Esophagus mucosa (tissue), 1 donor: Measurements from ENCODE around the gene KIF26B. TPM values are rescaled to one million over a fixed set of nuclear protein-coding genes. Genes with fewer than 3 reads are reported as not detected.

ENCODE experiments used
- ATAC-seq: fragments of 200-7000 bp; cut with Tn5 transposase; one replicate; pipeline ENCODE4 v1.9.1; 2020
- total RNA-seq: library from RNA; stranded (reverse); gene quantifications from one replicate; pipeline ENCODE4 v1.2.4, GENCODE V29; 2023
- donor health status: DM: yes; HTN: yes; CAD: no.

Gene KIF26B
- total RNA-seq, 1 donor from 2014 or later, result 0.56 TPM

DNA sequence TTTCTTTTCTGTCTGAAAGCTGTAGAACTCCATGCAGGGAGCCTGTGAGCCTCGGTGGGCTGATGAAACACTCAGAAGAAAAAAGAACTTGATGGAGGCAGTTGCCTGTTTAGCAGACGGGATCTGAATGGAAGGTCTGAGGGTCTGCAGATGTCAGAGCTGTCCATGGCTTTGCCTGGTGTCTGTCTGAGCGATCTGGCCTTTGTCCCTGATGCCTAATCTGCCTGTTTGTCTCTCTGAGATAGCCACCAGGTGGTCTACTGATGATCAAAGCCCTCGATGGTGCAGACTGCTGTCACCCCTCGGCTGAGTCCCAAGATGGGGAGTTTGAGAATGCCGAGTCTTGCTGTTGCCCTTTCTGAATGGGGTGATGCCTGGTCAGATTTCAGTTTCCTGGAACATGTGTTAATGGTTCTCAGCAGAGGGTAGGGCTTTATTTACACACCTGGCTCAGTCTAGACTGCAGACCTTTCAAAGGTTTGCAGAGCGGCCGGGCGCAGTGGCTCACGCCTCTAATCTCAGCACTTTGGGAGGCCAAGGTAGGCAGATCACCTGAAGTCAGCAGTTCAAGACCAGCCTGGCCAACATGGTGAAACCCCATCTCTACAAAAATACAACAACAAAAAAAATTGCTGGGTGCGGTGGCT is 90.4 kb downstream of the KIF26B start:
- ATAC-seq, result no peak

DNA sequence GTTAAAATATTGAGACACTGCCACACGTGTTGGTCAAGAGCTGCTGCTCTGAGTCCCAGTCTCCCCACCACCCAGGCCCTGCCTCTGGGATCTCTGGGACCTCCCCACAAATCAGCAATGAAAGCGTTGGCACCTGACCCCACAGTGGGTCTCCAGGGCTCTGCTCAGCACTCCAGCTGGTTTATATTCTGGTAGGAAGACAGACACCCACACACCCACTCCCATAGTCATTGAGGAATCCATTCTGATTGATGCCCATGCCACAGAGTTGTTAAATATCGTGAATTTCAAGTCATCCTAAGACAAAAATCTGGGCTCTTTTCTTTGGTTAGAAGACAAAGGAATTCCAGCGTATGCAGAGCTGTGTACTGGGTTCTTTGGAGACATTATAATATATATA is 91.6 kb downstream of the KIF26B start:
- no peak for ATAC-seq

DNA sequence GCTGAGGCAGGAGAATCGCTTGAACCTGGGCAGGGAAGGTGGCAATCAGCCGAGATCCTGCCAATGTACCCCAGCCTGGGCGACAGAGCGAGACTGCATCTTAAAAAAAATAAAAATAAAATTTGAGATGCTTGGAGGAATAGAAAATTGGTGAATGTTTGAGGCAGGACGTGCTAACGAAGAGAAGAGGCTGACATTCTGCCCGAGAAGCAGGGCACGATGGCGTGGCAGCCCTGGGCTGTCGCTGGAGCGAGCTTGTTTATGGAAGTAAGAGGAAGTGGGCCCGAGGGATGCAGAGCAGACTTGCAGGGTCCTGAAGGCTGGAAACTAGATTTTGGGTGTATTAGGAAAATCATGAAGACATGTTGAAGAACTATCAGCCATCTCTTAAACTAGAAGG is 92.6 kb downstream of the KIF26B start:
- no peak for ATAC-seq

DNA sequence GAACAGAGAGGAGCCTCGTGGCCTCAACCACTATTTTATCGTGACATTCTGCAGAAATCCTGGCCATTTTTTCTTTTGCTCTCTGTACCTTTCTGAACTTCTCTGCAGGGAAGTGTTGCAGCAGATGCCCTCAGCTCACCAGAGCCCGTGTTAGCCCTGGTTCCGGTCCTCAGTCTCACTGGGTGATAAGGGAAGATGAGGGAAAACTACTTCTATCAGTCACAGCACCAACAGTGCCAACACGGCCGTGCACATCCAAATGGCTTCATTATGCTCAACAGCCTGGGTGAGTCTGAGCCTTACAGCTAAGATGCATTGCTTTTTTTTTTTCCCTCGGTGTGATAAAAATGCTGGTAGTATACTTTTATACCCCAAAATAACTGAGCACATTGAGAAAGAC is 93.0 kb downstream of the KIF26B start:
- ATAC-seq, result no peak

DNA sequence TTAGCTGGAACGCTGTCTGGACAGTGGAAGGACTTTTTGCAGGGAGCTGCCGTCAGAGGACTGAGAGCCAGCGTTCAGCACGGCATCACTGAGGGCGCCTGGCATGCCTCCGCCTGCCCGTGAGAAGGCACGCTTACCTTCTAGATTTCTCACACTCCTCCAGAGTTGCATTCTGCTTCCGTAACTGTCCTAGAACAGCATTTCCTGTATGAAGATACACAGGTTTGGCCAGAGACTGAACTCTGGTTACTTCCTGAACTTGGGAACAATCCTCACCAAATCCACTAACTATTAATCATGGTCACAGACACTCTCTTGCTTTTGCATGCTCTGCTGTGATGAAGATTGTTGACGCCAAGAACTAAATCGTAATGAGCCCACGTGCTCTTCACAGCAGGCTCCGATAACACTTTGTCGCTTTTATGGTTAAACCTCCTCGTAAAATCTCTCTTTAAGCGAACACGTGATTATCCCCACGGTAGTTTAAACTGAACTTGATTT is 93.5 kb downstream of the KIF26B start:
- no peak for ATAC-seq

DNA sequence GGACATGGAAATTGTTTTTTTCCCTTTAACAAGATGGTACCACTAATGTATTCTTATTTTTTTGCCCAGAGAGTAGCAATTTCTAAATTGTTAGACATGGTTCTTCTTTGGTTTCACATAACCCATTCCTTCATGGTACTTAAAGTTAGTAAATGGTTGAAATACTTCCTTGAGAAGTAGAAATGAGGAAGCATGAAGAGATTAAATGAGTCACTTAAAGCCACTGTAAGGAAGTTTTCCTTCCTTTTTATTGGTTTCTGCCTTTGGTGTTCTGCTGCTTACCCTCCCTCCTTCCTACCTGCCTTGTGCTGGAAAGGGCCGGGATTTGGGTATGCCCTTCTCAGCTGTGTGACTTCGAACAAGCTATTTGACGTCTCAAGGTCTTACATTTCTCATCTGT is 101.0 kb downstream of the KIF26B start:
- no peak for ATAC-seq

DNA sequence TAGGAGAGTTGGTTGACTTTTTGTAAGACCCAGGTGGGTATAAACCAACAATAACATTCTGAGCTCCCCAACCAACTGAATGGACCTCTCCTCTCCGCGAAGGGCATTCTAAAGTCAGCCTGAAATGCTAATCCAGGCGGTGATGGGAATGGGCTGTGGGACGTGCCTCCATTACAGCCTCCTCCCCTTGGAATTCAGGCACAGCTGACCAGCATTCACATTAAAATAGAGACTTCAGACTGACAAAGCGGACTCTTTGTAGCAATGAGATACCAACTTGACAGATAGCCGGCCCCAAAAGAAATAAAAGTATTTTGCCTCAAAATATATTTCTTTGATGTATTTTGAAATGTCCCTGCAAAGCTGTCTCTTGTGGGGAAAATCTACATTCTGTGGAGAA is 101.7 kb downstream of the KIF26B start:
- no peak for ATAC-seq

DNA sequence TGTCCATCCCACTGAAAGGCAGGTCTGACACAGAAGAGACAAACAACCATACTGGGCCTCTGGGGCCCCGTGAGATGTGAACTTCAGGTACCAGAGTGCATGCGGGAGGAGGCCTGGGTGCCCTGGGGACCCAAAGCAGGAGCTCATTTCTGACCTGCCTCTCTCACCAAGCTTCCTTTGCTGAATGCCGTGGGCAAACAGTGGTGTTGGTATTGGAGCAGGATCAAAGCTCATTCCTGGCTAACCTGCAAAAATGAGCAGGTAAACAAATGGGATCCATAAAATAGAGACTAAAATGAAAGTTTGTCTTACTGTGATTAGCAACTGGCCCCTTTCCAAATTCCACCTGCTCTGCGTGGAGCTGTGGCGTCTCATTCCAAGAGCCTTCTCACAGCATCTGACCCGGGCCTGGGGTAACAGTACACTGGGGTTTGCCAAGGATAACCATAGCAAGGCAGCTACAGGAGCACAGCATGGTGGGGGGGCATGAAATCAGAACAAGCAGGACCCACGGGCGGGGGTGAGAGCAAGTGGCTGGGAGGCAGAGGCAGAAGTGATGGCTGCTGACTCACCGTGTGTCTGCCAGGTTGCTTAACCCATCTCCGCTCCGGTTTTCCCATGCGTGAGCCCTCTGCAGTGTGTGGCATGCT is 103.6 kb downstream of the KIF26B start:
- peak; percentile 63 for ATAC-seq

DNA sequence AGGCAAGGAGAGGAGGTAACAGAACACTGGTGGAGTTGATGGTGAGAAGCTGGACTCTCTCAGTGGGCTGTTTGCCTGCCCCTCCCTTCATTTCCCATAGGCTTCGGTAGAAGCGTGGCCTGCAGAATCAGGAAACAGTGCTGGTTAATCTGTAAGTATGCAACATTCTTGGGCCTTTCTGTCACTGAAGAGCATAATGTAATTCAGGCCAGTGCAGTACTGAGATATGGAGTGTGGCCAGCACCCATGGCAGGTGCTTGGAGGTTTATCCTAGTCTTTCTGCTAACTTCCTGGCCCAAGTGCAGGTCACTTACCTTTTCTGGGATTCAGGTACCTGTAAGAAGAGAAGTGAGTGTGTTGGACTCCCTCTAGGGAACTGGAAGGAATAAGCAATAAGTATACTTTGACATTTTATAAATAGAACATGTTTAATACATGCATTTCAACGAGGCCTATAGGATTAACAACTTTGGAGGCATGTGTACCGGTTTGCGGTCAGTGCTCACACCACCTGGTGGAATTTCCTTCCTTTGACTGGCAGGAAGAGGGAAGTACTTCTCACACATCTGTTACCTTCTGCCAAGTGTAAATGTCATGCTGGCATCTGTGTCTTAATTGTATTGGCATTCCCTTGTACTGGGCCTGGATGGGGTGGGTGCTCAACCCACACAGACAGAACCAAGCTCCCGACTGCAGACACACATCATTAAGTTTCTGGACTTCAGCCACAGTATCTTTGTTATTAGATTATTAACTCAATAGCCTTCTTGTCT is 105.5 kb downstream of the KIF26B start:
- no peak for ATAC-seq

DNA sequence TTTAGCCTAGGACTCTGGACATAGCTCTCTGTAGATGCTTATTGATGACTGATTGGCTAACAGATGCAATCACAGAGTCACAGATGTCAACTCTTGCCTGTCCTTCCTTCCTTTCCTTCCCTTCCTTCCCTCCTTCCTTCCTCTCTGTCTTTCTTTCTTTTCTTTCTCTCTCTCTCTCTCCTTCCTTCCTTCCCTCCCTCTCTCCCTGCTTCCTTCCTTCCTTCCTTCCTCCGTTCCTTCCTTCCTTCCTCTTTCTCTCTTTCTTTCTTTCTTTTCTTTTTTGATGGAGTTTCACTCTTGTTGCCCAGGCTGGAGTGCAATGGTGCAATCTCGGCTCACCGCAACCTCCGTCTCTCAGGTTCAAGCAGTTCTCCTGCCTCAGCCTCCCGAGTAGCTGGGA is 106.1 kb downstream of the KIF26B start:
- ATAC-seq, result no peak

DNA sequence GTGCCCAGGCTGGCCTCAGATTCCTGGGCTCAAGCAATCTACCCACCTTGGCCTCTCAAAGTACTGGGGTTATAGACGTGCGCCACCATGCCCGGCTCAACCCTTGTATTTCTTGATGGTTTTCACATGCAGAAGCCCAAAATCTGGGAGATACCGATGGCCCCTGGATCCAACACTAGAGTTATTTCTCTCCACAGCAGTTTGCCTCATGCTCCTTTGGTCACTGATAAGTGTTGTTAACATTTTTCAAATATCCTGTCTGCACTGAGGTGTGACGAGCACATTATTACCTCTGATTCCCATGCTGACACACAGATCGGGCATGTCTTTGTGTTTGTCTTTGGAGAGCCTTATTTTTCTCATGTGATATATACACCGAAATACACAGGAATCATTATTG is 107.0 kb downstream of the KIF26B start:
- no peak for ATAC-seq

DNA sequence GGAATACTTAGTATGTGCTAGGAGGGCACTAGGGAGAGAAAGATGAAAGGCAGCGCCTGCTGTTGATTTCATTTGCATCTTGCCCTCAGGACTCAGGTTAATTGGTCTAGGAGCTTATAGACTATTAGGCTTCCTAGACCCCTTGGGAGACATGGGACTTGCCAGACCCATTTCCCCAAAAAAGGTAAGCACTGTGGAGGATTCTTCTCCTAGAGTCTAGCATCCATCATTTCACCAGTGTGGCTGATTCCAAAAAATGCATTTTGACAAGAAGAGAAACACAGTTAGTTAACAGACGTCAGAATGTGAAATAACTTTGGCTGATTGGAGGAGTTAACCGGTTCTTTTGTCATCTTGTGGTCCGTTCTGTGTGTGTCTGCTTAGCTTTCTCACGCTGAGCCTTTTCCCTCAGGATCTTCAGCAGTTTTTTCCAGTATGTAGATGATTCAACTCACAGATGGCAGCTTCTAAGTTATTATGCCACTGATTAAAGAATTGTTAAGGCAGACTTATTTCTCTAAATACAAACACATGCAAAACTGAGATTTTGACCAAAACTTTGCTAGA is 108.8 kb downstream of the KIF26B start:
- no peak for ATAC-seq

DNA sequence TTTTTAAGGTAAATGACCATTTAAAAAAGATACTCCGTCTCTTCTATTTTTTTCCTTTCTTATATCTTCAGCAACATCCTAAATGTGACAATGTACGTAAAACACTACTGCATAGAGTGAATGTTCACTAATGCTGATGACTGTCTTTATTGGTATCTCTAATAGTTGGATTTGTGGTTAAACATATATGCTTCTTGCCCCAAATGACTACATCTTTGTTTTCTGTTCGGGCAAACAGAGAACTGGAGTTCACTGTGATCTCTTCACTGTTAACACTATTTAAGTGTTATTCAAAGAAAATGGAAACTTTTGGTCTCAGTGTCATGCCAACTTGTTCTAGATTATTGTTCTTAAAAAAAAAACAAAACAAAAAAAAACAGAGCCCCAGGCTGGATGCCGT is 109.4 kb downstream of the KIF26B start:
- no peak for ATAC-seq

DNA sequence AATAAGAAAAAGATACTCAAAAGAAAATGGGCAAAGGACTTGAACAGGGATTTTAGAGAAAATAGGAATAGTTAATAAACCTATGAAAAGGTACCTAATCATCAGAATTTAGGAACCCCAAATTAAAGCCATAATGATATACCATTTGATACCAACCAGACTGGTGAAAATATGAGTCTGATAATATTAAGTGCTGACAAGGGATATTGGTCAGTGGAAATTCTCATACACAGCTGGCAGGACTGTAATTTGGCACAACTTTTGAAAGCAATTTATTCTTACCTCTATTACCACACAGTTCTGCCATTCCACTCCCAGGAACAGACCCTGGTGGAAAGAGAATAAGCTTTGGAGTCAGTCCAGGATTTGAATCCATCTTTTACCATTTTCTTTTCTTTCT is 111.3 kb downstream of the KIF26B start:
- no peak for ATAC-seq

DNA sequence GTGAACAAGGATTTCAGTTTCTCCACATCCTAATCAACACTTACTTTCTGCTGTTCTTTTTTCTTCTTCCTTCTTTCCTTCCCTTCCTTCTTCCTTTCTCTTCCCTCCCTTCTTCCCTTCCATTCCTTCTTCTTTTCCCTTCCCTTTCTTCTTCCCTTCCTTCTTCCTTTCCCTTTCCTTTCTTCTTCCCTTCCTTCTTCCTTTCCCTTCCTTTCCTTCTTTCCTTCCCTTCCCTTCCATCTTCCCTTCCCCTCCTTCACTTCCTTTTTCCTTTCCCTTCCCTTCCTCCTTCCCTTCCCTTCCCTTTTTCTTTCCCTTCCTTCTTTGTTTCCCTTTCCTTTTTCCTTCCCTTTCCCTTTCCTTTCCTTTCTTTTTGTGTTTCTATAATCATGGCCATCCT is 115.3 kb downstream of the KIF26B start:
- no peak for ATAC-seq

DNA sequence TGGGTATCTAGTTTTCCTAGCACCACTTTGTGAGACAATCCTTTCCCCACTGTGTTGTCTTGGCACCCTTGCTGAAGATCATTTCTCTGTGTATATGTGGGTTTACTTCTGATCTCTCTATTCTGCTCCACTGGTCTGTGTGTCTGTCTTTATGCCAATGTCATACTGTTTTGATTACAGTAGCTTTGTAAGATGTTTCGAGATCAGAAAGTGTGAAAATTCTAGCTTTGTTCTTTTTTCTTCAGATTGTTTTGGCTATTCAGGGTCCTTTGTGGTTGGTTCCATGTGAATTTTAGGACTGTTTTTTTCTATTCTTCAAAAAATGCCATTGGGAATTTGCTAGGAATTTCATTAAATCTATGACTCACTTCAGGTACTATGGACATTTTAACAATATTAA is 116.2 kb downstream of the KIF26B start:
- no peak for ATAC-seq

DNA sequence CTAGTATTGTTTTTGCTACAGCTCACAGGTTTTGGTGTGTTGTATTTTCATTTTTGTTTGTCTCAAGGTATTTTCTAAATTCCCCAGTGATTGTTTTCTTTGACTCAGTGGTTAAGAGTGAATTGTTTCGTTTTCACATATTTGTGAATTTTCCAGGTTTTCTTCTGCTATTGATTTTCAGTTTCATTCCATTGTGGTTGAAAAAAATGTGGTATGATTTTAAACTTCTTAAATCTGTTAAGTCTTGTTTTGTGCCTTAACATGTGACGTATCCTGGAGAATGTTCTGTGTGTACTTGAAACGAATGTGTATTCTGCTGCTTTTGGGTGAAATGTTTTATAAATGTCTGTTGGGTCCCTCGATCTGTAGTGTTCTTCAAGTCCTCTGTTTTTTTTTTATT is 117.9 kb downstream of the KIF26B start:
- ATAC-seq, result no peak

DNA sequence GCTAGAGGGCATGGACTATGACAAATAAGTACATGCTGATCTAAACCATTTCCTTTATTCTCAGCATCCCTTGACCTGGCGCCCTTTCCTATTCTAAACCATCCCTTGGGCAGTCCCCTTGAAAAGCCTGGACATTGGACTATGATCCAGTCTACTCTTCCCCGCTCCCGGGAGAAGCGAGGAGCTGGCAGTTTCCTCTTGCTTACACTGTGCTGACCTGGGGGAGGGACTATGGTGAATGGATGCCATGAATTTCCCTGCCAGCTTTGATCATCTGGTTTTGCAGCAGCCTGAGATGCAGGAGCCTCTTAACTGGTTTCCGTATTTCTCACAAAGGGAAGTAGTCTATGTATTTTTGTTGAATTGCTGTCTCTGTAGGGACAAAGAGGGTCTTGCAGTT is 121.7 kb downstream of the KIF26B start:
- ATAC-seq, result no peak

DNA sequence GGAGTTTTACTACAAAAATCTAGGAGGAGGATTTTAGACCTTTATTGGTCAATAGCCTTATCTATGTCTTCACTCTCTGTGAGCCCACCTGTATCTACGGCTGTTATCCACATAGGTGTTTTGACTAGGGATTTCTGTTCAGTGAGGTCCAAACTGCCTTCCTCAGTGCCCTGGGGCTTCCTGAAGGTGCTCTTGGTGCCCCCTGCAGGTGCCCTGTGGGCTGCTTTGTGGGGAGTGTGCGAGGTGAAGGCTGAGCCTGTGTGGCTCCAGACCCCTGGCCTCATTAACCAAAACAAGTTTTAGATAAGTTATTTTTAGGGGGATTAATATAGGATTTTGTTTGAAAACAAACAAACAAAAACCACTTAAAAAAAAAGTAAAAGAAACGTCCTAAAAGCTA is 122.5 kb downstream of the KIF26B start:
- ATAC-seq, result no peak

DNA sequence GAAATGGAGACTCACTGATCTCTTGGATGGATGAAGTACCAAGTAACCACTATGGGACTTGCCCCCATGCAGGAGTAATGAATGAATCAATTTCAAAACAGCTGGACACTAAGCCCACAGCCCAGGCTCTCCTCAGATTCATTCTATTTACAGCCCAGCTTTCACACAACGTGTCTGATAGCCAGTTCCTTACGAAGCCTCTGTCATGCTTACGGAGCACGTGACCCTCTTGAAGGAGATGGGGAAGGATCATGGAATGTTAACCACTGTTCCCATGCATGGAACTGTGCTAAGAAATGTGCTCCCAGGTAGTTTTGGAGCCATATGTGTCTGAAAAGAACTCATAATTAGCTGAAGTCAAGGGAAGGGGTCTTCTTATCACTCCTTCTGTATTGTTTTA is 124.1 kb downstream of the KIF26B start:
- no peak for ATAC-seq

DNA sequence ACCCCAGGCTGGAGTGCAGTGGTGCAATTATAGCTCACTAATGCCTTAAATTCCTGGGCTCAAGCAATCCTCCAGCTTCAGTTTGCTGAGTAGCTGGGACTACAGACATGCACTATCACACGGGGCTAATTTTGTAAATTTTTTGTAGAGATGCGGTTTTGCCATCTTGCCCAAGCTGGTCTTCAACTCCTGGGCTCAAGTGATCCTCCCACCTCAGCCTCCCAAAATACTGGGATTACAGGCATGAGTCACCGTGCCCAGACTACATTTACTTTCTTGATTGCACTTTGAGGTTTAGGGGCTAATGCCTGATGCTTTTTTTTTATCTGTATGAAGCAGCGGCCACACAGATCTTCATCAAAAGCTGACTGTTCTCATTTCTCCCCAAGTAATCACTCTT is 124.6 kb downstream of the KIF26B start:
- ATAC-seq, result no peak

DNA sequence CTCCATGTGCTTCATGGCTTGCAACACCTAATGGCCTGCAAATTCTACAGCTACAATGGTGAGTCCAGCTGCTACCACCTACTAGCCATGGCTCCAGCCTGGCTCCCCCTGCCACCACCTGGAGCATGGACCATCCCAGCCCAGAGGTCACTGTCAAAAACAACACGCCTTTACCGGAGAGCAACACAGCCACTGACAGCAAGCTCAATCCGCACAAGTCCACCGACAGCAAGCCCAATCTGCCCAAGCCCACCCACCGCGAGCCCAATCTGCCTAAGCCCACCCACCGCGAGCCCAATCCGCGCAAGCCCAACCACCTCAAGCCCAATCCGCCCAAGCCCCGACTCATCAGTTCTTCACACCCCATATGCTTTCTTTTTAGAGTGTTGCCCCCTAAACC is 128.2 kb downstream of the KIF26B start:
- ATAC-seq, result no peak

DNA sequence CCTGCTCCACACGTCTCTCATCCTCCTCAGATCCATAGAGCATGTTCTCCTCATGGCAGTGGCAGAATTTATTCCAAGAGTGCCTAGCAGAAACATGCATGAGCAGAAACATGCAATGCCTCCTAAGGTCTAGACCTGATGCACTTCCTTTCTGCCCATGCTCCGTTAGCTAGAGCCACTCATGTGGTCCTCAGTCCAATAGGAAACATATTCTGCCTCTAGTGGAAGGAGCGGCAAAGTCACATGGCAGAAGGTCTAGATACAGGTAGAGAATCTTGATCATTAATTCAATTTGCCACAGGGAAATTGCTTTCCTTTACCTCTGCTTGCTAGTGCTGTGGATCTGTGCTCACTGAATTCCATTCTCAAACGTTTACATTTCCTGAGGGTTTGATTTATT is 130.4 kb downstream of the KIF26B start:
- no peak for ATAC-seq

DNA sequence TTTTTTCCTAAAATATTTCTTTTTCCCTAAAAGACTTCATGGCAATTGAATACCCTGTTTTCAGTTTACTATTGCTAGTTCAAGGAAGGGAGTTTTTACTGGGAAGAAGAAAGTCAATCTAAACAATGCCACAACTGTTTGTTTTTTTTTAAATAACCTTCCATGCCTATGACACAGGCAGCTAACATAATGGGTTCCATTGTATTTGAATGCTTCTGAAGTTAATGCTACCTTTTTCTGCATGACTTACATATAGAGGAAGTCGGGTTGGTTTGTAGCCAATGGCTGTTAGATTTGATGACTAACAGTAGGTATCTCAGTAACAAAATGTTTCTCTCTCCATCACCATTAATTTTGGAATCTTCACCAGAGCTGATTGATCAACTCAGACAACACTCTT is 134.0 kb downstream of the KIF26B start:
- ATAC-seq, result no peak
